Daoy (cell line): Measurements from ENCODE around the gene ARHGEF4. TPM values are rescaled to one million over a fixed set of nuclear protein-coding genes. Genes with fewer than 3 reads are reported as not detected.

Source experiments
- DNase-seq: peaks from one replicate; pipeline ENCODE4 v3.0.0-alpha.2; 2015; ENCODE audit warnings: low read depth
- total RNA-seq: library from RNA; depleted of rRNA; stranded (reverse); fragments of >200 nt; shearing (Covaris generic); gene quantifications from 2 replicates; pipeline ENCODE4 v1.2.3, GENCODE V29; 2014; rRNA removed

ARHGEF4 gene
- total RNA-seq, 1 experiment from 2014 or later = 1.5 TPM

- peak; percentile 95 for DNase-seq
Observed at GRCh38 chr2:131093006-131093695, 256.4 kb downstream of the ARHGEF4 start, which contains the start of gene FAM168B. Gene FAM168B, minus strand, starts transcription at chr2:131093460. Its CDS starts 10,814 bp downstream, at chr2:131082646.

DNA sequence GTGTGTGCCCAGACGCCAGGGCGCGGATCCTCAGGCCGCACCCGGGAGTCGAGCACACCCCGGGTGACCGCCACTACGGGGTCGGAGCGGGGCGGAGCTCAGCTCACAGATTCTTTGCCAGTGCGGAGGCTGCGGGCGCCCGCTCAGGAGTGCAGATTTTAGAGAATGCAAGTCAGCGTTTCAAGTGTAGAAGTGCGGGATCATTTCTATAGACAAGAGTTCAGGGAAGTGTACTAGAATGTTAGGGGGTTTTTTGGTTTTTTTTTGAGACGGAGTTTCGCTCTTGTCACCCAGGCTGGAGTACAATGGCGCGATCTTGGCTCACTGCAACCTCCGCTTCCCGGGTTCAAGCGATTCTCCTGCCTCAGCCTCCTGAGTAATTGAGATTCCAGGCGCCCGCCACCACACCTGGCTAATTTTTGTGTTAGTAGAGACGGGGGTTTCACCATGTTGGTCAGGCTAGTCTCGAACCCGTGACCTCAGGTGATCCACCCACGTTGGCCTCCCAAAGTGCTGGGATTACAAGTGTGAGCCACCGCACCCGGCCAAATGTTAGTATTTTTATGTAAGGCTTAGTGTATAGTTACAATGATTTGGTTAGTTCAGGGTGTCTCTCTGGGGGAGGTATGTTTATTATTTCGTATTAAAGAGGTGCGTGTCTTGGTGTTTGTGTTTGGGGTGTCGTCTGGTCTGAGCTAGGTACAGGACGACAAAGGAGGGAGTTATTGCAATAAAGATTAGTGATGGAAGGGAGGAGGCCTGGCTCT is 257.2 kb downstream of the ARHGEF4 start:
- no peak for DNase-seq

- no peak for DNase-seq
Observed at GRCh38 chr2:131094463-131095281, 258.0 kb downstream of the ARHGEF4 start.

Other genes with a start within 250 kb of the ARHGEF4 start
- not detected in 2 replicates for gene CFC1, start 237.3 kb upstream of the ARHGEF4 start, total RNA-seq
- 0.06 and 0.18 TPM in 2 replicates for gene POTEJ, start 225.5 kb upstream of the ARHGEF4 start, total RNA-seq
- not detected in 2 replicates for gene GPR148, start 107.8 kb upstream of the ARHGEF4 start, total RNA-seq
- gene AMER3, start 81.4 kb upstream of the ARHGEF4 start, total RNA-seq = not detected in 2 replicates